SU-DHL-6 (cell line): ENCODE measurements around the gene LRP1-AS.

Experiments used
- H2AFZ ChIP-seq: fragments of 200-600 bp; sonication (generic); 2 replicates; pipeline ENCODE4 v1.6.1; 2014; ENCODE audit warnings: low read depth, mild to moderate bottlenecking, moderate library complexity, mixed read lengths, antibody characterized with exemption, low read length; ENCODE audit not compliant: severe bottlenecking
- H3F3A ChIP-seq: fragments of 200-600 bp; shearing (Covaris generic); 2 replicates; pipeline ENCODE4 v1.6.0; 2016; ENCODE audit warnings: antibody characterized with exemption, mild to moderate bottlenecking; ENCODE audit not compliant: insufficient read depth
- H3K27ac ChIP-seq: fragments of 200-600 bp; sonication (generic); 2 replicates; pipeline ENCODE4 v1.5.1; 2016; ENCODE audit warnings: low read depth, mild to moderate bottlenecking, low read length, moderate library complexity, mixed read lengths
- H3K27me3 ChIP-seq: fragments of 200-600 bp; sonication (generic), shearing (Covaris generic); 2 replicates; pipeline ENCODE4 v1.6.0; 2014; ENCODE audit warnings: mild to moderate bottlenecking, low read length
- H3K36me3 ChIP-seq: fragments of 200-600 bp; sonication (generic); 2 replicates; pipeline ENCODE4 v1.6.1; 2014; ENCODE audit warnings: mild to moderate bottlenecking, low read length, mixed read lengths
- H3K4me2 ChIP-seq: fragments of 300-600, 200-600 bp; shearing (Covaris generic), sonication (generic); 2 replicates; pipeline ENCODE4 v1.6.0; 2014; ENCODE audit warnings: low read length, low read depth, mild to moderate bottlenecking; ENCODE audit not compliant: poor library complexity, severe bottlenecking
- H3K4me3 ChIP-seq: fragments of 200-600 bp; sonication (generic); 2 replicates; pipeline ENCODE4 v1.5.1; 2014; ENCODE audit warnings: antibody characterized with exemption, low read length, mild to moderate bottlenecking, mixed read lengths; ENCODE audit not compliant: insufficient read depth, poor library complexity, severe bottlenecking
- H3K79me2 ChIP-seq: fragments of 200-600 bp; sonication (generic); 2 replicates; pipeline ENCODE4 v1.6.1; 2014; ENCODE audit warnings: mild to moderate bottlenecking, low read length, moderate library complexity; ENCODE audit not compliant: insufficient read depth
- H3K9ac ChIP-seq: fragments of 200-600 bp; sonication (generic); 2 replicates; pipeline ENCODE4 v1.7.0; 2014; ENCODE audit warnings: mild to moderate bottlenecking, low read length
- H3K9me2 ChIP-seq: fragments of 200-600 bp; sonication (generic); replicated peaks from 2 replicates; pipeline ENCODE4 v1.6.1; 2014; ENCODE audit warnings: low read length; ENCODE audit not compliant: insufficient read depth
- H3K9me3 ChIP-seq: fragments of 200-600 bp; sonication (generic); 2 replicates; pipeline ENCODE4 v1.6.1; 2014; ENCODE audit warnings: low read length, mixed read lengths; ENCODE audit not compliant: insufficient read depth
- H4K20me1 ChIP-seq: fragments of 200-600 bp; sonication (generic); 2 replicates; pipeline ENCODE4 v1.6.1; 2014; ENCODE audit warnings: low read depth, mild to moderate bottlenecking, antibody characterized with exemption, low read length, moderate library complexity, mixed read lengths
- CTCF ChIP-seq: fragments of 200-600 bp; sonication (generic); IDR thresholded peaks from one replicate; pipeline ENCODE4 v1.5.1; 2017; ENCODE audit warnings: antibody characterized with exemption, mild to moderate bottlenecking, low read length, moderate library complexity; ENCODE audit not compliant: insufficient read depth, poor library complexity, severe bottlenecking
- EZH2phosphoT487 ChIP-seq: fragments of 200-600 bp; sonication (generic), shearing (Covaris generic); conservative IDR thresholded peaks from 2 replicates; pipeline ENCODE4 v1.6.1; 2018; ENCODE audit warnings: mild to moderate bottlenecking, antibody characterized with exemption, low read length, moderate library complexity, mixed read lengths

The LRP1-AS gene

GRCh38 chr12:57181072-57181471 lies 33.7 kb upstream of the LRP1-AS start:
- Histone ChIP-seq H3K4me2 (no peak overlapping the region), H2AFZ (no peak overlapping the region), H3K9me2 (no peaks in the 10 kb centered on the region), H3K4me3 (no peak overlapping the region), H3K79me2 (no peaks in the 10 kb centered on the region), H3K9ac (no peak overlapping the region), H3K27ac (no peak overlapping the region), H3K36me3 (no peaks in the 10 kb centered on the region), H3K27me3 (no peaks in the 10 kb centered on the region), H4K20me1 (no peaks in the 10 kb centered on the region), H3K9me3 (no peaks in the 10 kb centered on the region), H3F3A (no peaks in the 10 kb centered on the region)
- no peak for TF ChIP-seq CTCF
- TF ChIP-seq EZH2phosphoT487 = no peak

DNA sequence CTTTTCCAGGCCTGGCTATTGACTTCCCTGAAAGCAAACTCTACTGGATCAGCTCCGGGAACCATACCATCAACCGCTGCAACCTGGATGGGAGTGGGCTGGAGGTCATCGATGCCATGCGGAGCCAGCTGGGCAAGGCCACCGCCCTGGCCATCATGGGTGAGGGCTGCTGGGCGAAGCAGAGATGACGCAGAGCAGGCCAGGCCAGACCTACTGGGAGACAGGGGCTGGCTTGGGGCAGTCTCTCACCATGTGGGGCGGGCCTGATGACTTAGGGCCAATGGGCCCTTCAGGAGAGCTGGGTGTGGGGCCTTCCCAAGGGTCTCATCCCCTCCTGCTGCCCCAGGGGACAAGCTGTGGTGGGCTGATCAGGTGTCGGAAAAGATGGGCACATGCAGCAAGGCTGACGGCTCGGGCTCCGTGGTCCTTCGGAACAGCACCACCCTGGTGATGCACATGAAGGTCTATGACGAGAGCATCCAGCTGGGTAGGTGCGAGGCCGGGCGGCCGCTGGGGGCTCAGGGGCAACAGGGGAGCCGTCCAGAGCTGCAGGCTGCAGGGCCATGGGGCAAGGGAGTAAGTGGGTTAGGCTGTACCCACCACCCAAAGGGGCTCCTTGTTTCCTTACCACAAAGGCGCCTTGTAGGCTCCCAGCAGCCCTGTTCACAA lies 33.0 kb upstream of the LRP1-AS start:
- no peaks in the 10 kb centered on the region for H3F3A ChIP-seq
- H3K9me3 ChIP-seq = no peaks in the 10 kb centered on the region
- H3K9me2 ChIP-seq = no peaks in the 10 kb centered on the region
- no peaks in the 10 kb centered on the region for H3K27me3 ChIP-seq
- no peaks in the 10 kb centered on the region for H3K79me2 ChIP-seq
- H3K36me3 ChIP-seq = no peaks in the 10 kb centered on the region
- H3K9ac ChIP-seq = no peak overlapping the region
- no peak overlapping the region for H3K4me3 ChIP-seq
- H2AFZ ChIP-seq = no peak overlapping the region
- no peaks in the 10 kb centered on the region for H4K20me1 ChIP-seq
- H3K27ac ChIP-seq = no peak overlapping the region
- H3K4me2 ChIP-seq = no peak overlapping the region
- TF ChIP-seq EZH2phosphoT487 (no peak), CTCF (no peak)

DNA sequence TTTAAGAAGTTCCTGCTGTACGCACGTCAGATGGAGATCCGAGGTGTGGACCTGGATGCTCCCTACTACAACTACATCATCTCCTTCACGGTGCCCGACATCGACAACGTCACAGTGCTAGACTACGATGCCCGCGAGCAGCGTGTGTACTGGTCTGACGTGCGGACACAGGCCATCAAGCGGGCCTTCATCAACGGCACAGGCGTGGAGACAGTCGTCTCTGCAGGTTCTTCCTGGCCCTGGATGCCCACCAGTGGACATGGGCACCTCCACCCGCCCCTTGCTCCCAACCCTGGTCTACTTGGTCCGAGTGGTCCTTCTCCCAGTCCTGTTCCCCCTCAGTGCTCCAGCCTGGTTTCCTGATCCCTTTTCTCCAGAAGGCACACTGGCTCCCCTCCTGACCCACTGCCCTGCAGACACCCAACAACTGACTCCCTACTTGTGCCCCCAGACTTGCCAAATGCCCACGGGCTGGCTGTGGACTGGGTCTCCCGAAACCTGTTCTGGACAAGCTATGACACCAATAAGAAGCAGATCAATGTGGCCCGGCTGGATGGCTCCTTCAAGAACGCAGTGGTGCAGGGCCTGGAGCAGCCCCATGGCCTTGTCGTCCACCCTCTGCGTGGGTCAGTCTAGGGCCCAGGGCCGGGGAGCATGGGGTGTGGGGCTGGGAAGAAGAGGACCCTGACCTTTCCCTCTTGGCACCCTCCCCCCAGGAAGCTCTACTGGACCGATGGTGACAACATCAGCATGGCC lies 32.1 kb upstream of the LRP1-AS start:
- TF ChIP-seq EZH2phosphoT487 = no peak
- no peak for TF ChIP-seq CTCF
- H3K27ac ChIP-seq = no peak overlapping the region
- no peaks in the 10 kb centered on the region for H4K20me1 ChIP-seq
- H3K9me2 ChIP-seq = no peaks in the 10 kb centered on the region
- H3K36me3 ChIP-seq = no peaks in the 10 kb centered on the region
- no peak overlapping the region for H2AFZ ChIP-seq
- no peak overlapping the region for H3K9ac ChIP-seq
- H3K9me3 ChIP-seq = no peaks in the 10 kb centered on the region
- H3F3A ChIP-seq = no peaks in the 10 kb centered on the region
- no peak overlapping the region for H3K4me3 ChIP-seq
- H3K79me2 ChIP-seq = no peaks in the 10 kb centered on the region
- H3K27me3 ChIP-seq = no peaks in the 10 kb centered on the region
- H3K4me2 ChIP-seq = no peak overlapping the region
